Prostate gland (tissue), 2 donors: Measurements from ENCODE around the gene FUOM.

Source experiments
- CTCF ChIP-seq, 4 experiments: fragments of 200-600 bp in 2 of 4; fragments of 450-650 bp in 2 of 4; sonication (generic) in 2 of 4; IDR thresholded peaks; 1 replicate in 3 of 4; 2 replicates in 1 of 4; pipeline ENCODE4 v1.5.1; 2016 to 2019; ENCODE audit warnings: antibody characterized with exemption in 4 of 4, mild to moderate bottlenecking in 2 of 4, moderate library complexity in 2 of 4
- POLR2A ChIP-seq: fragments of 450-650 bp; IDR thresholded peaks from one replicate; pipeline ENCODE4 v1.6.1; 2016; ENCODE audit warnings: antibody characterized with exemption, mild to moderate bottlenecking
- POLR2AphosphoS5 ChIP-seq: sonication (generic); formaldehyde crosslinking; IDR thresholded peaks from one replicate; pipeline ENCODE4 v1.6.1; 2017; ENCODE audit warnings: antibody characterized with exemption

GRCh38 chr10:133353202-133353959, 4.4 kb downstream of the FUOM start:
- TF ChIP-seq CTCF (IDR thresholded peaks at IDR 0.05), result no peak
- no peak for TF ChIP-seq POLR2A
- no peak for TF ChIP-seq POLR2AphosphoS5
